Breast epithelium (tissue), 4 donors: ENCODE measurements around the gene UBE2U. TPM values are rescaled to one million over a fixed set of nuclear protein-coding genes. Genes with fewer than 3 reads are reported as not detected.
"Not testable (repeated sequence)": the region's sequence is repeated elsewhere in the genome, so short reads cannot be mapped to it uniquely, and the experiment has no call there.

Experiments
- DNase-seq, 2 donors: peaks; one replicate each; pipeline ENCODE4 v3.0.0-alpha.2; 2019; ENCODE audit warnings: low spot score in 2 of 2
- H3K27ac ChIP-seq, 2 donors: fragments of 200-600 bp; sonication (generic) in 1 of 2; one replicate each; pipeline ENCODE4 v1.5.1; 2016 to 2019; ENCODE audit warnings: mild to moderate bottlenecking in 1 of 2
- H3K27me3 ChIP-seq, 2 donors: fragments of 200-600 bp; sonication (generic) in 1 of 2; one replicate each; pipeline versions ENCODE4 v1.5.1 to v1.6.0; 2017 to 2019; ENCODE audit warnings: control low read depth in 1 of 2, mild to moderate bottlenecking in 1 of 2
- H3K36me3 ChIP-seq: fragments of 200-600 bp; one replicate; pipeline ENCODE4 v1.5.1; 2019
- H3K4me1 ChIP-seq, 2 donors: fragments of 200-600 bp; sonication (generic); one replicate each; pipeline ENCODE4 v1.5.1; 2016 to 2019; ENCODE audit warnings: control low read depth in 1 of 2
- H3K4me3 ChIP-seq, 3 donors: fragments of 200-600 bp; sonication (generic); 1 replicate in 2 of 3; 2 replicates in 1 of 3; pipeline ENCODE4 v1.5.1; 2016 to 2019; ENCODE audit warnings: mild to moderate bottlenecking in 3 of 3, moderate library complexity in 2 of 3
- H3K9me3 ChIP-seq, 2 donors: fragments of 200-600 bp; sonication (generic) in 1 of 2; one replicate each; pipeline ENCODE4 v1.5.1; 2016 to 2019; ENCODE audit warnings: control low read depth in 1 of 2
- CTCF ChIP-seq, 3 donors: fragments of 450-650 bp; IDR thresholded peaks; one replicate each; pipeline ENCODE4 v1.5.1; 2016 to 2017; ENCODE audit warnings: antibody characterized with exemption in 3 of 3, mild to moderate bottlenecking in 3 of 3, moderate library complexity in 3 of 3
- POLR2A ChIP-seq: fragments of 450-650 bp; IDR thresholded peaks from one replicate; pipeline ENCODE4 v1.6.1; 2016; ENCODE audit warnings: antibody characterized with exemption, mild to moderate bottlenecking, moderate library complexity
- POLR2AphosphoS5 ChIP-seq, 3 donors: sonication (generic); formaldehyde crosslinking; IDR thresholded peaks; one replicate each; pipeline ENCODE4 v1.6.1; 2017; ENCODE audit warnings: antibody characterized with exemption in 3 of 3
- intact Hi-C: fragments of 100-400 bp; cut with DNase I; formaldehyde crosslinking; loops from one replicate; pipeline ENCODE4 v1.15.1; 2023; ENCODE audit warnings: low total_unique reads
- total RNA-seq, 3 donors: library from RNA; depleted of rRNA; stranded (reverse); fragments of >200 nt; gene quantifications; one replicate each; pipeline ENCODE4 v1.1.0, GENCODE V29; 2016

UBE2U gene
- total RNA-seq, 3 donors from 2014 or later = not detected

DNA sequence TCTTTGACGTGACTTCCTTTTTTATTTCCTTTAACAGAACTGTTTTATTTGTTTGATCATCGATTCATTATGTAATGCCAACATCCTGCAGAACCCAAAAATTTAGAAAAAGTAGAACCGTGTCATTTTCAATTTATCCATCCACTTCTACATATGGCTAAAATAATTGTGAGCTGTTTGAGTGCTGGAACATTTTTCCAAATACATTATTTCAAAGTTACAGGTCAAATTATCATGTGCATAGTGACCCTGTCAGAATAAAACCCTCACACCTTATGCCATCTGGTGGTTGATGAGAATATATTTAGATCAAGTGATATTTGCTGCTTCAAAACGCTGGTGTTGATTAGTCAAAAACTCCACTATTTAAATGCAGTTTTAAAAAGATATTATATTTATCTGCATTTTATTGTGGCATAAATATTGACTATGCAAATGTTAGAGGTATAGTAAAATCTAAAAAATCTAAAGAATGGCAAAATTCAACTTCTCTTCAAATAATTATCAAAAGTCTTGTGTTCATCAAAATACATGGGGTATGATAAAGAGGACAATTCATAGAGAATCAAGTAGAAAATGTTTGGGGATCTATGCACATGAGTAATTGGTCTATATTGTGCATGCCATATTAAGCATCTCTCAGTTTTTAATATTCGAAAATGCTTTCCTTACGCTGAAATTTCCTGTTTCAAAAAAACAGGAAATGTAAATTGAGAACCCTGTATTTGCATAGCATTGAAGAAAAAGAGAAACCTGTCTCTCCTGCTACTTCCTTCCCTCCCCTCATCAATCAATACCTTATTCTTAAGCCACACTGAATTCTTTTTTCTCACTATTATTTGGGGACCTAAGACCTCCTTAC, 39.7 kb downstream of the UBE2U start:
- intact Hi-C loops = no loop called here
- H3K27ac ChIP-seq = no peak overlapping the region
- no peaks in the 10 kb centered on the region for H3K9me3 ChIP-seq
- H3K4me3 ChIP-seq = no peak overlapping the region
- H3K4me1 ChIP-seq = no peaks in the 10 kb centered on the region
- DNase-seq = no peak
- no peaks in the 10 kb centered on the region for H3K36me3 ChIP-seq
- TF ChIP-seq CTCF (IDR thresholded peaks at IDR 0.05) (peak in 2 of 3 donors; percentile 50 to 62), POLR2A (no peak)
- H3K27me3 ChIP-seq = no peaks in the 10 kb centered on the region

DNA sequence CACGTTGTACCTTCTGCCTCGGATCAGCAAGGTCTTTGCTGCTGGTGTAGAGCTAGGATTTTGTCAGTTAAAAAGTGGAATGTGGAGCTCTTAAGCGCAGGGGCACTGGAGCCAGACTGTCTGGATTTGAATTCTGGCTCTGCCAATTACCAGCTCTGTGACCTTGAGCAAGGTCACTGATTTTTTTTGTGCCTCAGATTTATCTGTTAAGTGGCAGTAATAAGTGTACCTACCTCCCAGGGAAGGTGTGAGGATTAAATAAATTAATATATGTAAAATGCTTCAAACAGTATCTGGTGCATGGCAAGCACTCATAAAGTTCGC, 40.3 kb downstream of the UBE2U start:
- no peaks in the 10 kb centered on the region for H3K9me3 ChIP-seq
- no peak for DNase-seq
- intact Hi-C loops = no loop called here
- H3K4me3 ChIP-seq = no peak overlapping the region
- no peaks in the 10 kb centered on the region for H3K4me1 ChIP-seq
- no peak for TF ChIP-seq POLR2A
- no peak for TF ChIP-seq POLR2AphosphoS5 (IDR thresholded peaks at IDR 0.05)
- no peak for TF ChIP-seq CTCF (IDR thresholded peaks at IDR 0.05)
- H3K27ac ChIP-seq = no peak overlapping the region
- no peaks in the 10 kb centered on the region for H3K36me3 ChIP-seq
- no peaks in the 10 kb centered on the region for H3K27me3 ChIP-seq

GRCh38 chr1:64245495-64245894, 42.1 kb downstream of the UBE2U start:
- TF ChIP-seq POLR2AphosphoS5 (IDR thresholded peaks at IDR 0.05) (no peak), POLR2A (no peak), CTCF (IDR thresholded peaks at IDR 0.05) (no peak)
- intact Hi-C loops = no loop called here
- H3K4me3 ChIP-seq = no peak overlapping the region
- no peaks in the 10 kb centered on the region for H3K27me3 ChIP-seq
- no peaks in the 10 kb centered on the region for H3K4me1 ChIP-seq
- H3K27ac ChIP-seq = no peak overlapping the region
- no peak for DNase-seq
- H3K9me3 ChIP-seq = no peaks in the 10 kb centered on the region
- H3K36me3 ChIP-seq = no peaks in the 10 kb centered on the region

- no peaks in the 10 kb centered on the region for H3K36me3 ChIP-seq
- TF ChIP-seq POLR2AphosphoS5 (IDR thresholded peaks at IDR 0.05) (no peak), CTCF (IDR thresholded peaks at IDR 0.05) (peak; percentile 54 to 87 (median 77))
- H3K27me3 ChIP-seq = no peaks in the 10 kb centered on the region
- H3K27ac ChIP-seq = no peak overlapping the region
- intact Hi-C loops = no loop called here
- no peak overlapping the region for H3K4me3 ChIP-seq
- H3K9me3 ChIP-seq = no peaks in the 10 kb centered on the region
- no peak for DNase-seq
- H3K4me1 ChIP-seq = no peaks in the 10 kb centered on the region
Measured at GRCh38 chr1:64246294-64246917, 43.0 kb downstream of the UBE2U start.

GRCh38 chr1:64248065-64248464, 44.6 kb downstream of the UBE2U start:
- Histone ChIP-seq H3K27me3 (no peaks in the 10 kb centered on the region), H3K9me3 (no peaks in the 10 kb centered on the region), H3K27ac (no peak overlapping the region), H3K4me1 (no peaks in the 10 kb centered on the region), H3K4me3 (no peak overlapping the region), H3K36me3 (no peaks in the 10 kb centered on the region)
- intact Hi-C loops = no loop called here
- no peak for DNase-seq
- TF ChIP-seq POLR2A (no peak), POLR2AphosphoS5 (IDR thresholded peaks at IDR 0.05) (no peak), CTCF (IDR thresholded peaks at IDR 0.05) (no peak)

DNA sequence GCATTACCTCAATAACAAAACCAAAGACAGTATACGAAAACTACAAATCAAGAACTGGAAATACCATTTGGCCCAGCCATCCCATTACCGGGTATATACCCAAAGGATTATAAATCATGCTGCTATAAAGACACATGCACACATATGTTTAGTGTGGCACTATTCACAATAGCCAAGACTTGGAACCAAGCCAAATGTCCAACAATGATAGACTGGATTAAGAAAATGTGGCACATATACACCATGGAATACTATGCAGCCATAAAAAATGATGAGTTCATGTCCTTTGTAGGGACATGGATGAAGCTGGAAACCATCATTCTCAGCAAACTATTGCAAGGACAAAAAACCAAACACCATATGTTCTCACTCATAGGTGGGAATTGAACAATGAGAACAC, 47.0 kb downstream of the UBE2U start:
- intact Hi-C loops, H3K27ac ChIP-seq, H3K9me3 ChIP-seq, H3K4me3 ChIP-seq, H3K27me3 ChIP-seq, H3K4me1 ChIP-seq, DNase-seq, H3K36me3 ChIP-seq: not testable (repeated sequence)
